Hematopoietic multipotent progenitor cell treated with erythropoietin and hydrocortisone succinate and interleukin-3 and kit ligand, for 8 days (in vitro differentiated cells): Measurements from ENCODE around the gene SH3BGRL2.
"Not testable (repeated sequence)": the region's sequence is repeated elsewhere in the genome, so short reads cannot be mapped to it uniquely, and the experiment has no call there.

ENCODE experiments used
- DNase-seq: peaks from one replicate; pipeline ENCODE4 v3.0.0-alpha.2; 2015

The SH3BGRL2 gene

DNA sequence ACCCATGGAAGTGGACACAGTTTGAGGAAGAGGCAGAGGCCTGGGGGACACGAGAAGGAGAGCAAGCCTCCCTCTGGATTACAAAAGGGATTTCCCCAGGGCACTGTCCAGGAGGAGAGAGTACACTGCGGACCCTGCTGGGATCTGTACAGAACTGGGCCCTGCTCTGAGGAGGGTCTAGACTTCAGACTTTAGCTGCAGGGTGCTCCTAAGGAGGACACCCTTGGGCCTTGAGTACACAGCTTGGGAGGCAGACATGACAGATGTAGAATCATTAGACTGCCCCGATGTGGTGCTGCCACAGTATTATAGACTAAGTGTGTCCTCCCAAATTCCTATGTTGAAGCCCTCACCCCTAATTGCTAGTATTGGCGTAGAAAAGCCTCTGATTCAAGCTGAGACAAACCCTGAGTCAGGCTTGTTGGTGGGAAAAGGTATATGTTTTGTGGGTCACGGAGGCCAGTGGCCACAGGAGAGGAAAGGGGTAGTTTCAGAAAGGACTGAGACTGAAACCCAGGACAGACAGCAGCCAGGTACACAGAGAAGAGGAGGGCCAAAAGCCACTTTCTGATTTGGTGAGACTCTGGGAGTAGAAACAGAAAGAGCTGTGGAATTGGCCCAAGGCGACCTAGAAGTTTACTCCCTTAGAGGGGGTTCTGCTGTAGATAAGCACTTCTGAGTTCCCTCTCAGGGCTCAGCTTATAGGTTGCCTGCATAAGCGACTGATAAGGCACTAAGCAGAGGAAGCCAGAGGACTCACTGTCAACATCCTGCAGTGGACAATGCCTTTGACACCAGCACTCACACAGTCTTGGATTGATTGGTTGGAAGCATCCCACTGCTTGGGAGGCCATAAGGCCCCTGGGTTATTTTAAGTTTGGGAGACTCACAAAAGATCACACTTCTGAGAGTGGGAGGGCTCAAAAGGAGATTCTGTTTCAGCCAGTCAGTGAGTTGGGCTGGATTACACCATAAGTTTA is 16.5 kb upstream of the SH3BGRL2 start:
- DNase-seq = peak; percentile 84

DNA sequence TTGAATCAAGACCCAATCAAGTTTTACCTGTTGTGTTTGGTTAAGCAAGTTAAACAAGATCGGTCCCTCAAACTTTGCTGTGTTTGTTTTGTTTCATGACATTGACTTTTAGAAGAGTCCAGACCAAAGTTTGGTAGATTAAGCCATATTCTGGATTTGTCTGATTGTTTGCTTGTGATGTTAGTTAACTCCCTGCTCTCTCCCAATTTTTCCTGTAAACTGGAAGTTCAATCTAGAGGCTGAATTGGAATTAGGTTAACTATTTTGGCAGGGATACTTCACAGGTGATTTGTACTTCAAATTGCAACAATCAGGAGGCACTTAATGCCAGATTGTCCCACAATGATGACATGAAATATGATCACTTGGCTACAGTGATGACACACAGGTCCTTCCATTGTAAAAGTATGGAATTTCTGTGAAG is 13.6 kb upstream of the SH3BGRL2 start:
- DNase-seq = no peak

DNA sequence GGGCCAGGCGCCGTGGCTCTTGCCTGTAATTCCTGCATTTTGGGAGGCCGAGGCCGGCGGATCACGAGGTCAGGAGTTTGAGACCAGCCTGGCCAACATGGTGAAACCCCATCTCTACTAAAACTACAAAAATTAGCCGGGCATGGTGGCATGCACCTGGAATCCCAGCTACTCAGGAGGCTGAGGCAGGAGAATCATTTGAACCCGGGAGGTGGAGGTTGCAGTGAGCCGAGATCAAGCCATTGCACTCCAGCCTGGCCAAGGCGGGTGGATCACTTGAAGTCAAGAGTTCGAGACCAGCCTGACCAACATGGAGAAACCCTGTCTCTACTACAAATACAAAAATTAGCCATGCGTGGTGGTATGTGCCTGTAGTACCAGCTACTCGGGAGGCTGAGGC is 12.7 kb upstream of the SH3BGRL2 start:
- not testable (repeated sequence) for DNase-seq

DNA sequence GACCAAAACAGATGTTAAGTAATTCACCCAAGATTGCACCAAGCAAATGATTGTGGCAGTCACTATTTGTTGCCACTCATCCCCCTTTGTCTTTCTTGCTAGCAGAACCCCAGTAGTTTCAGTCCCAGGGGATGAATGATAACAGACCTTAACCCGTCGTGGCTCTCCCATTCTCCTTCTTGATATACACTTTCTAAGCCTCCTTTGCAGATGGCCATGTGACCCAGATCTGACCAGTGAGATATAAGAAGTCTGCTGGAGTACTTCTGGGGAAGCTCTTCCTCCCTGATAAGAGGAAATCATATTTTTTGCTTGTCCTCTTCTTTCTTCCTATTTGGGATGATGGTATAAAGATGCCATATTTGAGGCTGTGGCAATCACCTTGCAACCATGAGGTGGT is 9.6 kb upstream of the SH3BGRL2 start:
- DNase-seq = no peak

DNA sequence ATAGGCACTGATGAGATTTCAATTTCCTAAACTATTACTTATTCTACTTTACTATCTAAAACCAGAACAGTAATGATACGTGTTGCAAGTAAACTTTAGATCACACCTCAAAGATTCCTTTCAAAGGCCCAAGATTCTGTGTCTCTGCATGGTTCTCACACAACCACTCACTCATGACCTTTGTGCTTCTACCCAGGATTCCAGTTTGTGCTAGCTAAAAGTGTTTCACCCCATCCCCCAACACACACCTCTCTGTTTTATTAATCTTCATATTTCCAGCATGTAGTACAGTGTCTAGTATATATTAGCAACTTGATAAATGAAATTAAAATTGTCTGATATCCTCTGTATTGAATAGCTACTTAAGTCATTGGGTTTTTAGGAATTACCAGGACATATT is 8.8 kb upstream of the SH3BGRL2 start:
- DNase-seq = no peak

DNA sequence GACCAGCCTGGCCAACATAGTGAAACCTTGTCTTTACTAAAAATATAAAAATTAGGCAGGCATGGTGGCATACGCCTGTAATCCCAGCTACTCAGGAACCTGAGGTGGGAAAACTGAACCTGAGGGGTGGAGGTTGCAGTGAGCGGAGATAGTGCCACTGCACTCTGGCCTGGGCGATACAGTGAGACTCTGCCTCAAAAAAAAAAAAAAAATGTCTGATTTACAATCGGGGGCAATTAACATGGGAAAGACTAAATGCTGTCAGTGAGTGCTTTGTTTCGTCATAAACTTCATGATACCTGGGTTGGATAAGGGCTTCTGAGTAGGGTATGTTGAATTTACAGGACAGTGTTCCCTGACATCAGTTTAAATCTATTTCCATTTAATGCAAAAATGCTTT is 8.0 kb upstream of the SH3BGRL2 start:
- no peak for DNase-seq

DNA sequence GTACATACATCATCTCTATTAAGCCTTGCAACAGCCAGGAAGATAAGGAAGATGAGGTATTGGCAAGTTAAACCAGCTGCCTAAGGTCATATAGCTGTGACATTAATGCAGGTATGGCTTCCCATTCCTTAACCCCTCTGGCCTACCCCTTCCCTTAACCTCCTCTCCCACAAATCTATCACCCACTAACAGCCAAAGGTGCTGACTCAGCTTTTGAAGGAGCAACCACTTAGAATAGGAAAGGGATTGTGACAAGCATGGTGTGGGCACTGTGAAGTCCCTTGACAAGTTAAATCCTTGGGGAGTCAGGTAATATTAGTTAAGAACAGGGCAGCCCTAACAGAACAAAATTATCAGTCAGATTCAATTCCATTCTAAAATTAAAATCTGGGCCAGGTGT is 5.4 kb upstream of the SH3BGRL2 start:
- DNase-seq = no peak

DNA sequence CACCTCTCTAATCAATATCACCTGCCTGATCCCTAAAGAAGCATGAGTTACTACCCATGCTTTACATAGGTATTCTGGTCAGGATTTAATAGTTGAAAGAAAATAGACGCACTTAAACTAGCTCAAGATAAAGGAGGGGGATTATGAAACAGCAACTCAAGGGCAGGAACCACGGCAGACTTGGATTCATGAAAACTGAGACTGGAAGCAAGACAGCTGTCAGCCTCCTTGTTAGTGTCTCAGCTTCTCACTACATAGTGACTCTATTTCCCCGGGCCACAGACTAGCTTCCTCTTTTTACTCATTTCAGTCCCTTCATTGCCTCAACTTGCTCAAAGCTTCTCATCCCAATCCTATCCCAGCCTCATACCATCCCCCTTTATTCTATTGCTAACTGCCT is 4.3 kb upstream of the SH3BGRL2 start:
- DNase-seq = no peak

DNA sequence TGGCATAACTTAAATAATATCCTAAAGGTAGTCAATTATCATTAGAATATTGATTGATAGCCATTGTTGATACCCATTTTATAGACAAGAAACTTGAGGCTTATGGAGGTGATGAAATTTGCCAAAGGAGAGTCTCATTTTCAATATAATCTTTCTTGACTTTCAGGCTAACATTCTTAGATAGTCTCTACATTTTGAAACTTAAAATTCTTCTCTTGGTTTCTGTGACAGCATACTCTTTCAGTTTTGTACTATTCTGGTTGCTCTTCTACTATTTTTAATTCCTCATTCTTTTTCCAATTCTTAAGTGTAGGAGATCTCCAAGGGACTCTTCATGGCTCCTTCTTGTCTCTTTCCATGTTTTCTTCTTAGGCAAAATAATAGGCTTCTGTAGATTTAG is 3.7 kb upstream of the SH3BGRL2 start:
- DNase-seq = no peak

DNA sequence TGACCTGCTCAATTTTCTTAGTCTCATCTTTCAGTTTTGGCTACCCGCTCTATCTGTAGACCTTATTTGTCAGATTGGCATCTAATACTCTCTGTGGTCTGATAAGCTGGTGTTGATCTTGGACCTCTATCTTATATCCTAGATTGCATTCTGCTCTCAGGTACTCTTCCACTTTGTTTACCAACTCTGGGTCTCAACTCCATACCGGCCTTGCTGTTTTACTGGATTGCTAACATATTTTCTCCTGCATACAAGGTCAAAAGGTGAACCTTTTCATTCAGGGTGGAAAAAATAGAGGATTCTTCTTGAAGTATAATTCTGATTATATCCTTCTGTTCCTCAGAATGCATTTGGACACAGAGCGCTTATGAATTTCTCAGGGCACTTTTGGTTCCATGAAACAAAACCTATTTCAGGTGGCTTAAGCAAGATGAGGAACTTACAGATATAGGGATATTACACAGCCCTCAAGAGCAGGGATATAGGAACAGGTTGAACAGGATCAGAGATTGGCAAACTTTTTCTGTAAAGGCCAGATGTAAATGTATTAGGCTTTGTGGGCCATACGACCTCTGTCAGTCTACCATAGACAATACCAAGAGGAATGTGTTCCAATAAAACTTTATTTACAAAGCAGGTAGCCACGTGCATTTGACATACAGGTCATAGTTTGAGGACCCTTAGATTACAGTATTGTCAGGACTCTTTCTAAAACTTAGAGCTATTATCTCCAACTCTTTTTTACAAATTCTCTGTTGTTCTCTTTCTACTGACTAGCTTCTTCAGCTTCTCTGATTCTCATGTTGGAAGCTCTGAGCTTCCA is 2.5 kb upstream of the SH3BGRL2 start:
- DNase-seq = no peak

DNA sequence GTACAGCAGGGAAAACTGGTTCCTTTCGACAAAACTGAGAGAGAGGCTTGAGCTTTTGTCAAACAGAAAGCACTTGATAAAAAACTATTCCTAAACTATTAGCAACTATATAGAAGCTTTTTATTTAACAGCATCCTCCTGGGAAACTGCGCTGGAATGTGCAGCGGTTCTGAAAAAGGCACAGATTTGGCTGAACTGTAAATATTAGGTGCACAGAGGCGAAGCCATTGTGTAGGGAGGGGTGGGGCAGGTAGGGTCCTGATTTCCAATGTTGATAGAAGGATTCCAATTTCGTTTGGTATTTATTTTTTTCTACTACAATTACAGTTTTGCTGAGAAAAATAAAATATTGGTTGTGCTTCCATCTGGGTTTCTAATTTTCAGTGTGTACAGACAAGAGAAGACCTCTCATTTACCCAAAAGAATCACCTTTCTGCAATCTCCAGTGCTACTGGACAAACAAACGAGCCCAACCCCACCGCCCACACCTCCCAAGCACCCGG is 698 bp upstream of the SH3BGRL2 start:
- DNase-seq = no peak

DNA sequence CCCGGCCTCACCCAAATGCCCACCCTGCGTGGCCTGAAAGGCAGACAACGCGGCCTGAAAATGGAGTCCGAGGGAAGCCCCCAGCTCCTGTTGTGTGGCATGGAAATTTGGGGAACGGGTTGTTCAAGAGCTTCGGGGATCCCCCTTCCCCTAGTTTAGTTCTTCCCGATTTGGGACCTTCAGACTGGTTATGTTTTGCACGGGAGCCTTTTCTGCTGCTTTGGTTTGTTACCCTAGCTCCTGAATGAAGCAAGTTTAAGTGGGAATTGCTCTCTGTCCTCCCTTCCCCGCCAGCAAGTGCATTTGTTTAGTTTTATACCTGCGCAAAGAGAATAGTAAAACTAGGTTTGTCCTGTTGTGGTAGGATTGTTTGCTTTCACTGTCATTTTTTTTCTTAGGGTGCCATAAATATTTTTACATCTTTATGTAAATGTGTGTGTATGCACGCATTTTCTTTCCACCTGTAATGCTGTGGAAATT is 604 bp downstream of the SH3BGRL2 start:
- DNase-seq = peak; percentile 24

DNA sequence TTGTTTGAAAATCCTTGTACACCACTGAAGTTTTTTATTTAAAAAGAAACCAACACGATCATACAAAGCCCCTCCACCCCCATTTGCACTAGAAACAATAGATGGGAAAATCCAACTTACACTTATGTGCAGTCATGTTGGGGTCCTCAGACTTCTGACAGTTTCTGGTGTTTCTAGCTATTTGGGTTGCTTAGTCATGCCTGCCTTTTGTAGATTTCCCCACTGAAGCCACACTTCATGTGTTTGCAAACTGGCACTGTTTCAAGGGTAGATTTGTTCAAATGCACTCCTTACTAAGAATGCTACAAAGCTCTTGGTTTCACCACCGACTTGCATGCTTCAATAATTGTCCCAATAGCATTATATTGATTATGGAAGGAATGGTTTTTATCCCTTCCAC is 1.5 kb downstream of the SH3BGRL2 start:
- peak; percentile 74 for DNase-seq

DNA sequence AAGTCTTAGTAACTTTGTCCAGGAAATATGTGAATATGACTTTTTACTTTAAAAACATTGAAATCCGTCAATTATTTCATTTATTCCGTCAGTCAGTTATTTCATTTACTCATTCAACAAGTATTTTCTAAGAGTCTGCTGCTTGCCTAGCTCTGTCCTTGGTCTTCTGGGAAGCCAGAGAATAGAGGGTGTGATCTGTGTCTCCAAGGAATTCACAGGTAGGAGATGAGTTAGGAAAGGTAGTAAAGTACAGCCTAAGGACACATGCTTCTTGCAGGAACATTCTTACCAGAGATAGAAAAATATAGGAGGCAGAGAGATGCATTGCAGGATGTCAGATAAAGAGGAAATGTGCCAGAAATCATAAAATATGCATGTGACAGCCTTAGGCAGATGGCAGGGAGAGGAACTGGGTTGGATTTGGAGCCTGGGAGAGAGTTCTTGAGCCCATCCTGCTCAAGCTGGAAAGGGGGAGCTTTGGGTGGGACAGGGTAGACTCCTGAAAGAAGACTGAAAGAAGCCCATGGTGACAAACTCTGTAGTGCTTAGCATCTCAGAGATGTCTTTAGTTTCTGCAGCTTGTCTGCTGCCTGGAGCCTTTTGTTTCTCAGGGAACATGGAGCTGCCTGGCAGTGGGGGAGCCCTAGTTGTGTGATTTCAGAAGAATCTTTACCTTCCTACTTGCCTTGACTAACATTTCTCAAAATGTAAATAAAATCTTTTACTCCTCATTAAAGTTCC is 3.5 kb downstream of the SH3BGRL2 start:
- no peak for DNase-seq

DNA sequence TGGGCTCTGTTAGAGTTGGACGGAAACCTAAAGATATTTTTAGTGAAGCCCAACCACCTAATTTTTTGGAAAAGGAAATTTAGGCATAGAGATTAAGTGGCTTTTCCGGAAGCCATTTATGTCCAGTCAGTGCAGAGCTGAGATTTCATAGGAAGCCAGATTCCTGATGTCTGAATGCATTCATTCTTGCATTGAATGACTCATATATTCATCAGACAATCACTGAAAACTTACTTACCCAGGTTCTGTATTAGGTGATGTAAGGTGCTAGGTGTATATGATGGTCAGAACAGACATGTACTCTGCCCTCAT is 4.1 kb downstream of the SH3BGRL2 start:
- no peak for DNase-seq

DNA sequence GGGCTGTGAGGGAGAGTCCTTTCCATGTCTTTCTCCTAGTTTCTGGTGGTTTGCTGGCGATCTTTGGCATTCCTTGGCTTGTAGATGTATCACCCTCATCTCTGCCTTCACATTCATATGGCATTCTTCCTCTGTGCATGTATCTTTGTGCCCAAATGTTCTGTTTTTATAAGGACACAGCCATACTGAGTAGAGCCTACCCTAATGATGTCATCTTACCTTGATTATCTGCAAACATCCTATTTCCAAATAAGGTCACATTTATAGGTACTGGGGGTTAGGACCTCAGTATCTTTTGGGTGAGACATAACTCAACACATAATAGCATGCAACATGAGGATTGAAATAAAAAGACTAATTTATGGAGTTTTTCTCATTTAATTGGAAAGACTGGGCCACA is 5.5 kb downstream of the SH3BGRL2 start:
- no peak for DNase-seq

DNA sequence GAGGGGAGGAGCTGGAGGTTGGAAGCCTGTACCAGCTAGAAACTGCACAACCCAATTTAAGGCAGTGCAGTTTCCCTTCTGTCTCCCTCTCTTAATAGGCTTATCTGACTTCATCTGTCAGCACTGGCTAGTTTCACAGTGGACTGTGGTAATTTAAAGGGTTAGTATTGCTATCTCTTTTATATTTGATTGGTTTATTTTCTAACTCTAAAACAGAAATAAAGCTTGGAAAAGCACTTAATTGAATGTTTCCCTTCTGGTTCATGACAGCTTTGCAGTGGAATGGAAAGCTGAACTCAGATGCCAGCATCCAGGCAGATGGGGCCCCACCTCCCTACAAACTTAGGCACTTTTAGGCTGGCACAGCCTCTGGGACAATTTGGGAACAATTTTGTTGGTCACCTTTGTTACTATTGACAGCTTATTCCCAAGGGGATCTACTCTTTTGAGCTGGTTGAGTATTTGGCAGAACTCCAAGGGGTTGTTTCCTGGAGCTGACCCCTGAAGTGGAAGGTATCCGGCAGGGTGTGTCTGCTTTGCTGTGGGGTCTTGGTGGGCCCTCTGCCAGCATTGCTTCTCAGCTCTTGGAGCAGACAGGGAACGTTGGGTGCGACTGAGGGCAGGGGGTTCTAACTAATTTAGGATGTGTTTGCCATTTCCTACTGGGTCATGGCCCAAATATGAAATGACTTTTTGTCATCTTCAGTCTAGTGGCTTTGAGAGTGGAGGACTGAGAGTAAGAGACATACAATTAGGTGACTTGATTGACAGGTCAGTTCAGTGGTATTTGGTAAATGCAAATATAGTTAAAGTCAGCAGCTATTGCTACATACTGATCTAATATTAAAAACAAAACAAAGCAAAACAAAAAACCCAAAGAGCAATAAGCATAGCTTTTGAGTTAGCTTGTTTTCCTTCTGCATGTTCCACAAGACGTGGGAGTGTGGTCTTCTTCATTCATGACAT is 9.3 kb downstream of the SH3BGRL2 start:
- DNase-seq = no peak

DNA sequence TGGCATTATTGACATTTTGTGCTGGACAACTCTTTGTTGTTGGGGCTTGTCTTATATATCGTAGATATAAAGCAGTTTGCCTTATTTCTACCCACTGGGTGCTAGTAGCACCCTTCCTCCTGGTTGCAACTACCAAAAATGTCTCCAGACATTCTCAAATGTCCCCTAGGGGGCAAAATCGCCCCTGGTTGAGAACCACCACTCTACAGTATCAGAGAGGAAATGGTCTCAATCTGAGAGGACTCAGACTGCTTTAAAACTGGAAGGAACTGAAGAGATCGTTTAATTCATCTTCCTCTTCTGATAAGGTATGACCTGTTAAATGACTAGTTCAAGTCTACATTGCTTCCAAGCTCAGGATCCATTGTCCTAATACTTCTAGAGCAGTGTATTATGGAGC is 14.9 kb downstream of the SH3BGRL2 start:
- peak; percentile 25 for DNase-seq

DNA sequence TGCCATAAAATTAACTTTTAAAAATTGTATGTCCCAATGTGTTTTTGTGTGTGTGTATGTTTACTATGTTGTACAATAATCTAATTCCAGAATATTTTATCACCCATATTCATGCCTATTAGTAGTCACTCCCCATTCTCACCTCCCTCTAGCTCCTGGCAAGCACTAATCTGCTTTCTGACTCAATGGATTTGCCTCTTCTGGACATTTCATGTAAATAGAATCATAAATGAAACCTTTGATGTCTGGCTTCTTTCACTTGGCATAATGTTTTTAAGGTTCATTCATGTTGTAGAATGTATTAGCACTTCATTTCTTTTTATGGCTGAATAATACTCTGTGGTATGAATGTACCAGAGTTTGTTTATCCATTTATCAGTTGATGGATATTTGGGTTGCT is 15.4 kb downstream of the SH3BGRL2 start:
- no peak for DNase-seq

DNA sequence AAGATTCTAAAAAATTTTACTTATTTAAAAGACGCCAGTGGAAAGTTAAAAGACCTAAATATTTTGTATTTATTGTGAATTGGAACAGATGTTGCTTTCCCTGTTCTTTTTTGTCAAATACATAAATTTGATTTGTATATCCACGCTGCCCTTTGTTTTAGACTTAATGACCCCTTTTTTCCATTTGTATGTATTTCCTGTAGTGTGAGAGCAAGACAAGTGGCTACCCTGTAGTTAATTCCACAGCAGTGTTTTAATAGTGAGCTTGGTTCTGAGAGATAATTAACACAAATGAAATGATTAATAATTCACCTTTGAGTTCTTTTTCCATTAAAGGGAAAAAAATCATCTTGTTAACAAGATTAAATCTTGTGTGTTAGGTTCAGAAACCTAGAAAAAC is 16.6 kb downstream of the SH3BGRL2 start:
- DNase-seq = no peak

DNA sequence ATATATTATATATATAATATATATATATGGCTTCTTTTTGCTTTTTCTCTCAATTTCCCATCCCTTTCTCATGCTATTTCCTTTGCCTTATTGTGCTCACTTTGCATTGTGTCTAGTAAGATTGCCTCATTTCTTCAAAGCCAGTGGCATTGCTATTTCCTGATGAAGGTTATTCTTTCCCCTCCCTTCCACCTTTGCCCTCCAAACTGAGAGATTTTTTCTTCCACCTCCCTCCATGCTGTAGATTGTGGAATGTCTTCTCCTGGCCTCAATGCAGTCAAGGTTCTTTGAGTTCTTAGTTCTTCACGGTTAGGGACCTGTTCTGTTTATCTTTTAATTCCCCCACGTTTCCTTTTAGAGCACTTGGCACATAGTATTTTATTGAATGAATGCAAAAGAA is 17.2 kb downstream of the SH3BGRL2 start:
- DNase-seq = no peak

DNA sequence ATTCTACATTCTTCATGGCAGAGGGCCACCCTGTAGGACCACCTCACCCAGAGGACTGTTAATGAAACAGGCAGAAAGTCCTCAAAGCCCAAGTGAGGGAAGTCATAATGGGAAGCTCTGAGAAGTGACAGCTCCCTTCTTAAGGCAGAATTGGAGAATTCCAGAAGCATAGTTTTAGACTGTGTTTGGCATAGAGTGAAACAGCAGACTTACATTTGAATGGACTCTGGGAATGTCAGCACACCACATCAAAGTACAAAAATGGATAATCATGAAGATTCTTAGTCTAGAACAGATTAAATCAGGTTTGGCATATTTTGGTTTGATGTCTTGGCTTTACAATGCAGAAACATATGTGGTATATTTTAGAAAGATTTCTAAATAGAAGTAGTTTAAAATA is 17.9 kb downstream of the SH3BGRL2 start:
- no peak for DNase-seq
